DOHH2 (cell line): Measurements from ENCODE around the gene ATP5F1E.

Experiments
- H3F3A ChIP-seq: fragments of 200-600 bp; sonication (generic), shearing (Covaris generic); 2 replicates; pipeline ENCODE4 v1.6.0; 2016; ENCODE audit warnings: antibody characterized with exemption, mild to moderate bottlenecking; ENCODE audit not compliant: control insufficient read depth, insufficient read depth
- H3K27ac ChIP-seq: fragments of 200-600 bp; sonication (generic); 2 replicates; pipeline ENCODE4 v1.5.1; 2014; ENCODE audit warnings: low read depth, mild to moderate bottlenecking, low read length, moderate library complexity
- H3K27me3 ChIP-seq: fragments of 200-600 bp; sonication (generic); 2 replicates; pipeline ENCODE4 v1.6.1; 2014; ENCODE audit warnings: mild to moderate bottlenecking, low read length, mixed read lengths; ENCODE audit not compliant: control insufficient read depth
- H3K36me3 ChIP-seq: fragments of 200-600 bp; sonication (generic); 2 replicates; pipeline ENCODE4 v1.6.1; 2014; ENCODE audit warnings: mild to moderate bottlenecking, low read length, moderate library complexity, mixed read lengths; ENCODE audit not compliant: control insufficient read depth
- H3K4me1 ChIP-seq: fragments of 200-600 bp; sonication (generic); 2 replicates; pipeline ENCODE4 v1.6.1; 2014; ENCODE audit warnings: mild to moderate bottlenecking, low read length, mixed read lengths; ENCODE audit not compliant: control insufficient read depth
- H3K4me2 ChIP-seq: fragments of 200-600 bp; sonication (generic); 2 replicates; pipeline ENCODE4 v1.6.0; 2014; ENCODE audit warnings: mild to moderate bottlenecking, low read length, moderate library complexity
- H3K4me3 ChIP-seq: fragments of 200-600 bp; sonication (generic); 2 replicates; pipeline ENCODE4 v1.5.1; 2014; ENCODE audit warnings: mild to moderate bottlenecking, low read length, mixed read lengths
- H3K79me2 ChIP-seq: fragments of 200-600 bp; sonication (generic); 2 replicates; pipeline ENCODE4 v1.6.1; 2014; ENCODE audit warnings: mild to moderate bottlenecking, low read length, mixed read lengths; ENCODE audit not compliant: control insufficient read depth
- H3K9me2 ChIP-seq: fragments of 200-600 bp; sonication (generic); replicated peaks from 2 replicates; pipeline ENCODE4 v1.6.1; 2014; ENCODE audit warnings: mild to moderate bottlenecking, low read length, mixed read lengths; ENCODE audit not compliant: control insufficient read depth
- H3K9me3 ChIP-seq: fragments of 200-600 bp; sonication (generic); 2 replicates; pipeline ENCODE4 v1.6.1; 2014; ENCODE audit warnings: antibody characterized with exemption, low read length, mixed read lengths; ENCODE audit not compliant: control insufficient read depth, insufficient read depth
- H4K20me1 ChIP-seq: fragments of 200-600 bp; sonication (generic); 2 replicates; pipeline ENCODE4 v1.6.0; 2014; ENCODE audit warnings: low read depth, mild to moderate bottlenecking, antibody characterized with exemption, low read length, moderate library complexity; ENCODE audit not compliant: control insufficient read depth, insufficient read depth
- EZH2phosphoT487 ChIP-seq: fragments of 200-600 bp; sonication (generic); IDR thresholded peaks from 2 replicates; pipeline ENCODE4 v1.6.1; 2017; ENCODE audit warnings: borderline replicate concordance, mild to moderate bottlenecking, antibody characterized with exemption, low read length, moderate library complexity, mixed read lengths
- TF ChIP-seq, protein P1 (sequence below): fragments of 200-600 bp; sonication (generic); IDR thresholded peaks from one replicate; pipeline ENCODE4 v1.5.1; 2014; ENCODE audit warnings: antibody characterized with exemption, mild to moderate bottlenecking, low read depth, low read length; ENCODE audit not compliant: poor library complexity, severe bottlenecking

The ATP5F1E gene

DNA sequence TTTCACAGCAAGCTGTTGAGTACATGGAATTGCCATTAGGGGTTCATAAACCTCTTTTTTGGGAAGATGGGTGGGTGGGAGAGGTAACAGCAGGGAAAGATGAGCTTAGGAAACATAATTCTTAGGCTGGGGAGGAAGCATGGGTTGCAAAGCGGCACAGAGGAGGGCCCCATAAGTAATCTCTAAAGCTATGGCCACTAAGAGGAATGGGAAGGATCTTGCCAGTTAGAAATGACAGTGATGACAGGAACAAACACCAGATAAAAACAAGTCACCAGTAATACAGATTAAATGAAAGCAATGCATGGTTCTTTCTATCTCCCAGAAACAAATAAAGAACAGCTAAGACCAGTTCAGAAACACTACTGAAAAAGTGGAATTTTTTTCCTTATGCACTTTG is 41.4 kb upstream of the ATP5F1E start:
- H3F3A ChIP-seq: no peaks in the 10 kb centered on the region
- H3K27me3 ChIP-seq: peaks cover 69% of the 10 kb centered on the region
- no peaks in the 10 kb centered on the region for H3K9me3 ChIP-seq
- no peaks in the 10 kb centered on the region for H3K9me2 ChIP-seq
- no peak for TF ChIP-seq EZH2phosphoT487
- TF ChIP-seq, protein P1, sequence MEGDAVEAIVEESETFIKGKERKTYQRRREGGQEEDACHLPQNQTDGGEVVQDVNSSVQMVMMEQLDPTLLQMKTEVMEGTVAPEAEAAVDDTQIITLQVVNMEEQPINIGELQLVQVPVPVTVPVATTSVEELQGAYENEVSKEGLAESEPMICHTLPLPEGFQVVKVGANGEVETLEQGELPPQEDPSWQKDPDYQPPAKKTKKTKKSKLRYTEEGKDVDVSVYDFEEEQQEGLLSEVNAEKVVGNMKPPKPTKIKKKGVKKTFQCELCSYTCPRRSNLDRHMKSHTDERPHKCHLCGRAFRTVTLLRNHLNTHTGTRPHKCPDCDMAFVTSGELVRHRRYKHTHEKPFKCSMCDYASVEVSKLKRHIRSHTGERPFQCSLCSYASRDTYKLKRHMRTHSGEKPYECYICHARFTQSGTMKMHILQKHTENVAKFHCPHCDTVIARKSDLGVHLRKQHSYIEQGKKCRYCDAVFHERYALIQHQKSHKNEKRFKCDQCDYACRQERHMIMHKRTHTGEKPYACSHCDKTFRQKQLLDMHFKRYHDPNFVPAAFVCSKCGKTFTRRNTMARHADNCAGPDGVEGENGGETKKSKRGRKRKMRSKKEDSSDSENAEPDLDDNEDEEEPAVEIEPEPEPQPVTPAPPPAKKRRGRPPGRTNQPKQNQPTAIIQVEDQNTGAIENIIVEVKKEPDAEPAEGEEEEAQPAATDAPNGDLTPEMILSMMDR: no peak
- H3K4me1 ChIP-seq: peaks cover 11% of the 10 kb centered on the region
- H3K4me3 ChIP-seq: no peak overlapping the region
- H3K36me3 ChIP-seq: no peaks in the 10 kb centered on the region
- no peak overlapping the region for H3K4me2 ChIP-seq
- H3K79me2 ChIP-seq: no peaks in the 10 kb centered on the region
- H3K27ac ChIP-seq: no peak overlapping the region
- no peaks in the 10 kb centered on the region for H4K20me1 ChIP-seq

DNA sequence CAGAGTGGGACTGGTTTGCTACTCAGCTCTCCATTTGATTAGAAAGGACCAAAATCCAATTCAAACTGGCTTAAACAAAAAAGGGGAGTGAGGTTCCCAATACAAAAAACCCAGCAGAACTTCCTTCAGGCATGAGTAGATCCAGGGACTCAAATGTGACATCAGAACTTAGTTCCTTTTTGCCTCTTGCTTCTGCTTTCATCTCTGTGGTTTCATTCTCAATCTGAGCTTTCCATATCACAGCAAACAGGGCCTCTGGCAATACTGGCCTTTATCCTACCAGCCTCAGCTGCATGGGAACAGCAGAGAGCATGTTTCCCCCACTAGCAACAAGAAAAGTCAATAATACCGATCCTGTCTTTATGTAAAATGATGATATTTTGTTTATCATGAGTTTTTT is 39.1 kb upstream of the ATP5F1E start:
- H3K9me2 ChIP-seq: no peaks in the 10 kb centered on the region
- H4K20me1 ChIP-seq: no peaks in the 10 kb centered on the region
- H3F3A ChIP-seq: no peaks in the 10 kb centered on the region
- no peaks in the 10 kb centered on the region for H3K79me2 ChIP-seq
- no peaks in the 10 kb centered on the region for H3K4me1 ChIP-seq
- H3K4me2 ChIP-seq: no peak overlapping the region
- H3K4me3 ChIP-seq: no peak overlapping the region
- TF ChIP-seq EZH2phosphoT487: no peak
- TF ChIP-seq, protein P1: no peak
- no peak overlapping the region for H3K27ac ChIP-seq
- H3K9me3 ChIP-seq: no peaks in the 10 kb centered on the region
- peaks cover 76% of the 10 kb centered on the region for H3K27me3 ChIP-seq
- H3K36me3 ChIP-seq: no peaks in the 10 kb centered on the region

DNA sequence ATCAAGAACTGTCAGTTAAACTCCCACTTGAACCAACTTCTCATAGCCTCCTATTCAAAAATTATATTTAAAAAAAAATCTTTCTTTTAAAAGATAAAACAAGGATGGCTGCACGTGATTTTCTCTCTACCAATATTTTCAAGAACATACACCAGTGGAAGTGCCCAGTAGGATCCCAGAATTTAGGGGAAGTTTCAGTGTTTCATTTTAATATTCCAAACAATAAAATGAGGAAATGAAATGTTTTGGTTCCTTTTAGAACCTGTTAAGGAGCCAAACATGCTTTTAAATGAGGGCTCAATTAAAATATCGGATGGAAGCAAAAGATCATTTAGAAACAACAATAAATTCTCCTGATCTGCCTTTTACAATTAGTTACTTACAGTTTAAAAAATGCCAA is 36.9 kb upstream of the ATP5F1E start:
- no peak for TF ChIP-seq EZH2phosphoT487
- TF ChIP-seq, protein P1: no peak
- no peak overlapping the region for H3K4me2 ChIP-seq
- H3K9me3 ChIP-seq: no peaks in the 10 kb centered on the region

DNA sequence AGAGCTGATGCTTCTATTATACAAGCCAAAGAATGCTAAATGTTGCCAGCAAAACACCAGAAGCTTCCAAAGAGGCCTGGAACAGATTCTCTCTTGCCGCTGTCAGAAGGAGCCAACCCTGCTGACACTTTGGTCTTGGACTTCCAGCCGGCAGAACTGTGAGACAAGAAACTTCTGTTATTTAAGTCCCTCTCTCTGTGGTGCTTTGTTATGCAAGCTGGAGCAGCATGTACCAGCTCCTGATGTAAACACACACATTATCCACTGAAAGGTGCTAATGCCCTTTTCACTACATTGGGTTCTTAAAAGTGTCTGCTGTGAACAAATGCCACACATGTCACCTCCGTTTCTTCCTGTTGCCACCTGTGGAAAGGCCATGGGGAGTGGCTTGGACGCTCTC is 36.4 kb upstream of the ATP5F1E start:
- no peaks in the 10 kb centered on the region for H3K9me3 ChIP-seq
- TF ChIP-seq EZH2phosphoT487: no peak
- TF ChIP-seq, protein P1: no peak
- H3K27ac ChIP-seq: no peak overlapping the region
- no peaks in the 10 kb centered on the region for H3K36me3 ChIP-seq
- no peaks in the 10 kb centered on the region for H4K20me1 ChIP-seq
- H3F3A ChIP-seq: no peaks in the 10 kb centered on the region
- no peaks in the 10 kb centered on the region for H3K79me2 ChIP-seq
- H3K4me3 ChIP-seq: no peak overlapping the region
- no peaks in the 10 kb centered on the region for H3K9me2 ChIP-seq
- no peaks in the 10 kb centered on the region for H3K4me1 ChIP-seq
- H3K27me3 ChIP-seq: peaks cover 67% of the 10 kb centered on the region
- no peak overlapping the region for H3K4me2 ChIP-seq

More for the DNA sequence above, 36.9 kb upstream of the ATP5F1E start:
- no peak overlapping the region for H3K27ac ChIP-seq
- no peaks in the 10 kb centered on the region for H4K20me1 ChIP-seq
- no peak overlapping the region for H3K4me3 ChIP-seq
- H3K4me1 ChIP-seq: no peaks in the 10 kb centered on the region
- no peaks in the 10 kb centered on the region for H3F3A ChIP-seq
- H3K36me3 ChIP-seq: no peaks in the 10 kb centered on the region
- no peaks in the 10 kb centered on the region for H3K9me2 ChIP-seq
- peaks cover 68% of the 10 kb centered on the region for H3K27me3 ChIP-seq
- H3K79me2 ChIP-seq: no peaks in the 10 kb centered on the region
